ENCODE results near the gene DCAF5.

DCAF5 gene

GRCh38 chr14:69142101-69142500, 10.8 kb downstream of the DCAF5 start:
- DNase-seq = no peak

DNA sequence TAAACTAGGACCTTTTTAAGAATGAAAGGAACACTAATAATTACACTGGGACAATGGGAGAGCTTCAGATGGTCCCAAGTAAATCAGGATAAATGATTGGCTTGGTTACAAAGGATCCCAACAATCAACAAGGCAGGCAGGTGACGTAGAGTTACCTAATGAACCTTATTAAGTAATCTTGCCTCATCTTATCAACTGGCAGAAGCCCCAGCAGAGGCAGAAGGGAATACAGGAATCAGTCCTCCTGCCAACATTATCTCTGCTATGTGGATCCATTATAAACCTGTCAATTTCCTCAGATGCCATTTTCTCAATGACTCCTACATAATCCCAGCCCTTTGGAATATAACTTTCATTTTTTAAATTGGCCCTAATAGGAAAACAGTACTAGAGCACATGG, 11.4 kb downstream of the DCAF5 start:
- no peak for DNase-seq

DNA sequence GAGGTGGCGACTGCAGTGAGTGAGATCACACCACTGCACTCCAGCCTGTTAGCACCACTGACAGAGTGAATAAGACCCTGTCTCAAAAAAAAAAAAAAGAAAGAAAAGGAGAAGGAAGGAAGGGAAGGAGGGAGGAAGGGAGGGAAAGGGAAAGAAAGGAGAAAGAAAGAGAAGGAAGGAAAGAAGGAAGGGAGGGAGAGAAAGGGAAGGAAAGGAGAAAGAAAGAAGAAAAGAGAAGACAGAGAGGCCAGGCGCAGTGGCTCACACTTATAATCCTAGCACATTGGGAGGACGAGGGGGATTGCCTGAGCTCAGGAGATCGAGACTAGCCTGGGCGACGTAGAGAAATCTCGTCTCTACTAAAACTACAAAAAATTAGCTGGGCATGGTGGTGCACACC, 13.2 kb downstream of the DCAF5 start:
- DNase-seq = no peak

DNA sequence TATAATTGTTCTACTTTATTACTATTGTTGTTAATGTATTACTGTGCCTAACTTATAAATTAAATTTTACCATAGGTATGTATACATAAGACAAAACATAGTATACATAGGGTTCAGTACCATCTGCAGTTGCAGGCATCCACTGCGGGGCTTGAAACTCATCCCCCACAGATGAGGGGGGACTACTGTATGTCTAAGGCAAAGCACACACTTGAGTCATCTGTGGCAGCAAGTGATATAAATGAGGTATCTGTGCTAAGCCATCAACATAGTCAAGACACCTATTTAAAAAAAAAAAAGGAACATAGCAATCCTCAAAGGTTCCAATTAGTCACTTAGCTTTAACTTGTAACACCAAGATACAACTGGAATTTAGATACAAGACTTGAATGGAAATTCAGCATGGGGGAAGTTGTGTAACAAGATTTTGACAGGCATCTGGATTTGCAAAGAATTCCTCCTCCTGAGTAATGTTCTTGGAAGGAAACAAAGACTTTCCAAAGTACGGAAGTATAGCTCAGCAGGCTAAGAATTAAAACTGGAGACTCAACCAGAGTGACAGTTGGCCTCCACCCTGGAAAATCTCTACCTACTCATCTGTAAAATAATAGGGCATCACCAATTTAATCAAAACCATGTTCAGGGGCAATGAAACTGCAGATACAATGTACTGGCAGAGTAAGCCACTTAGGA, 14.9 kb downstream of the DCAF5 start:
- no peak for DNase-seq

DNA sequence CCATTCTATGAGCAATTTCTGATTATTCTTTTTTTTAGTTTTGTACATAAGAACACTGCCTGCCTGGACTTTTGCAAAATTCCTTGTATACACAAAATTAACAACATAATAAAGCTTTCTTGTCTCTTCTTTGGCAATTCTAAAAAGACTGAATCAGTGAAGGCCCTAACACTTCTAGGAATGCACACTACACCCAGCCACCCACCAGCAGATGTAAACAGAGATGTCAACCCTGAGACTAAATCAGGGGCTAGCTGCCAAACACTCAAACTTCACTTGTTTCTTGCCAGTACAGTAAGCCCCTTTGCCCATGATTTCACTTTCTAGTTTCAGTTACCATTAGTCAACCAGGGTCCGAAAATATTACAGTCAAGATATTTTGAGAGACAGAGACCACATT, 15.5 kb downstream of the DCAF5 start:
- DNase-seq = no peak

DNA sequence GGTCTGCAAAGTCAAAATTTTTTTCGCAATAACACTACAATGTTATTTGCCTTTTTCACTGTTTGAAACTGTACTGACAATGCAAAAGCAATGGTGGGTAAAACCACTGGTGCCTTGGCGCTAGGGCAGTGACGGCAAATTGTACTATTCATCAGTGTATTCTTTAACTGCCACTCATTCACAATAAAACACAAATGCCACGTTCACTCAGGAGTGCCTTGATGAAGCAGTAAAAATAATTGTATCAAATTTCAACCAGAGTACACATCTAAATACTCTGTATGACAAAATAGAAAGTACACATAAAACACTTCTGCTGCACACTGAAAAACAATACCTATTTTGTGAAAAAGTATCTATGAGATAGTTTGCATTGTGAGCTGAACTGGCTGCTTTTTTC, 17.8 kb downstream of the DCAF5 start:
- peak; percentile 68 for DNase-seq

DNA sequence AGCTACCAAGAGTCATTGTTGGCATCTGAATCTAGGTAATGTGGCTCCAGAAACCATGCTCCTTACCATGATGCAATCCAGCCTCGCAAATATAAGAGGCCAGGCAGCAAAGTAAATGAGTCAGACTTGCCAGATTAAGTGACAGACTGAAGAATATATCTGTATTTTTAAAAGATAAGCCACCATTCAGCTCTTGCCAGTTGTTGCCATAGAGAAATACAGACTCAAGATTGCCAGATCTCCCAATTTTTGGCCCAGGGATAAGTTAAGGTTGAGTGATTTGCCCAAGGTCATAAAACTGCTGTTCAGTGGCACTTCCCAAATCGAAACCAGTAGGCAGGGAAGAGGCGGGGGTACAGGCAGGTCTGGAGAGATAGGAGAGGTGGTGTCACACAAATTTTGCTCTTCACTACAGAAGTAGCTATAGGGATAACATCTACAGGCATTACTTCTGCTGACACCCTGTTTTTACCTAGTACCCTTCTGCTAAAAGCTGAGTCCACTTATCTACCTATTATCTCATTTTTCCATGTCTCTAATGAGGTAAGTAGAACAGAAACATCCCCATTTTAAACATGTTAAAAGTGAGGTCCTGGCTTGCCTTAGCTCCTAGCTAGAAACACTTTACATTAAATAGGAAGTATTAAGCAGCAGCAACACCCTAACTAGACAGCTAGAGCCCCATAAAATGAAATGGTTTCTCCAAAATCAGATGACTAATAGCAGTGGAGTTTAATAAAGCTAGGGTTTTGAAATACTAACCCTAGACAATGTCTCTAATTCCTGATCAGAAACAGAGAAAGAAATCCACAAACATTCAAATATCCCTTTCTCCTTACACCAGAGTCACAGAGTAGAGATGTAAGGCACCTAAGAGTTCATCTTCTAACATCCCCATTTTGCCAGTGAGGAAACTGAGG, 19.5 kb downstream of the DCAF5 start:
- DNase-seq = no peak

GRCh38 chr14:69132513-69133181, 20.3 kb downstream of the DCAF5 start:
- no peak for DNase-seq

DNA sequence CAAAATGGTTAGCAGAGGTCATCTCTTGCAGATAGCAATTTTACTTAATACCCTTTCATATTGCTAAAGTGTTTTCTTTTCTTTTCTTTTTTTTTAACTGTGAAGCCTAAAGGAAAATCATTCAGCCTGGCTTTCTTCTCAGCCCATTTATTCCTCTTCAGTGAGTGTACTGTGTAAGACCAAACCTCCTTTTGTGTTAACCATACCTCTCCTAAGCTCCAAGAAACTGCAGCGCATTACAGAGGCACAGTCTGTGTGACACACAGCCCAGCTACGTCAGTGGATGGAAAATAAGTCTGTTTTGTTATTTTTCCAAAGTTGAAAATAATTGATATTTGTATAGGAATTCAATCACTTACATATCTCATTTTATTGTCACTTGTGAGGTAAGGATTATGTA, 21.7 kb downstream of the DCAF5 start:
- no peak for DNase-seq

DNA sequence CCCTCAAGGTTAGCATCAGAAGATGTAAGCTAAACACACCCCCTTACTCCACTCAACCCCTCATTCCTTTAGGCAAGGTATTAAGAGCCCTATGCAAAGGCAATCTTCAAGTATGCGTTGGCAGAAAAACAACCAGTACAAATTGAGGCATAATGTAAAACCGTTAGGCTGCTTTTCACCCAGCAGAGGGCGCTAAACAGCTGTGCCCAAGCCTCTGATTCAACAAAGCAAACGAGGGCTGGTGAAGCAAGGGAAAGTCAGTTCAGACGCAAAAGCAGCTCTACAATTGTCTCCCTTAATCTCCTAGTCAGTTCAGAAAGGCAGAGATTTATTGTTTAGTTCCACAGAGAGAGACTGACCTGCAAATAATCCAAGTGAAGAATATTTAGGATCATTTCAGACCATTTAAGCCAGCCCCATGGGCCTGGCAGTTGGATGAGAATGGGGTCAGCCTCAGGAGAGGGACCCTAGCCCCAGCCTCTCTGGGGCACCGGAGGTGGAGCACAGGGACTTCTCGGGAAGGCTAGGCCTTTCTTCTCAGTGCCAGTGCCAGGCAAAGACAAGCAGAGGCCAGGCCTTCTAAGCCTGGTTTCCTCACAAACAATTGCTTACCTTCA, 23.5 kb downstream of the DCAF5 start:
- DNase-seq = peak; percentile 51

DNA sequence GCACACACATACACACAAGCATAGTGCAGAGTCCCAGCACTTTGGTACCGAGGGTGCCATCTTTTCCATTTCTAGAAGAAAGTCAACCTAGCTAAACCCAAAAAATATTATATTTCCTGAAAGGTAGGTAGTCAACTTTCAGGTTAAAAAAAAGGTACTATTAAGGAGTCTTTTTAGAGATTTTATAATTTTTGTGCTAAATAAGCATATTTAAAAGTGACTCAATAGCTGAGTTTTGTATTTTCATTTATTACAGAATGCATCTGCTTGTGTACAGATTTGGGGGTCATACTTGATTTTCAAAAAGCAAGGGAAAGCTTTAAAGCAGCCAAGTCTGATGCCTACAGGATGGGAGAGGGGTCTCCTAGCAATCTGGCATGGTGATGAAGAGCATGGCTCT, 34.6 kb downstream of the DCAF5 start:
- DNase-seq = no peak

DNA sequence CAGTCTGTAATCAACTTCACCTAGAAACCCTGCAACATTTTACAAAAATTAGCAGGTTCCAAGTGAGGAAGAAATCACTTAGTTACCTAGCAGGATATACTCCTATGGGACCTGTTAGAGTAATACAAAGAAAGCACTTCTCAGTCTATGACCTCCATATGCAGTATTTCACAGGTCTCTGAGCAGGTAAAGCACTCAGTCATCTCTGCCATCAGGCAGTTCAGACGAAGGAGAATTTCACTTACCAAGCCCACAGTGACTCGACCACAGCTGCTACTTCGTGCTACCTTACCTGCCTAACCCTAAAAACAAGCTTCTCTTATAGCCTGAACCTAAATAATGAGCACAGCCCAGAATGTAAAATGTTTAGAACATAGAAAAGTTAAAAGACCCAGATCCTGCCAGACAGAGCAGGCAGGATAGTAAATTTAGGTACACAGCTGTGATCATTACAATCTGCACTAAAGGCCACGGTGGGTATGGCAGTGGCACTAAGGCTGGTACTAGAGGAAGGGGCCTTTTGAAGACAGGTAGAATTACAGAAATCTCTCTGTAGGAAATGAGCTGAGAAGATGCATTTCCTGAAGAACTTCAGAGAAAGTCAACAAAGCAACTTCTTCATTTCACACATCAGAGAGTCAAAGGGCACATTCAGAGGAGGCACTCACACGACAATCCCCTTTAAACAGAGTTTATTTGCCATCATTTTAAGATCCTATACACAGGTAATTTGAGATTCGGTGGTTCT, 35.7 kb downstream of the DCAF5 start:
- DNase-seq = no peak

- DNase-seq = no peak
Measured at GRCh38 chr14:69115407-69116185, 37.3 kb downstream of the DCAF5 start.

DNA sequence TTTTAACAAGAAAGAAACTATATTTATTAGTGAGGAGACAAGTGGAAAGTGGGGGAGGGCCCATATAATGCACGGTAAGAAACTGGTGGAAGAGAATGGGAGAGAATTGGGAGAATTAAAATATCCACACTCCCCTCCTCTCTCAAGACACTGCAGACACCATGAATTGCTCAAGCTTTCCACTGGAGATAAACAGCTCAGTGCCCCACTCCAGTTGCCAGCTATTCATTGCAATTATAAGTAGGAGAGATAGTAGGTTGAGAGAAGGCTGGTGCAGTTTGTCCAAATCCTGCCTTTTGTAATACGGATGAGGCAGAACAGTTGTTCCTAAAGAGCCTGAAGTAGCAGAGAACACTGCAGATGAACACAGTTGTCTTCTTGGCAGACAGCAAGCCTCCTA, 38.2 kb downstream of the DCAF5 start:
- no peak for DNase-seq

- no peak for DNase-seq
Measured at GRCh38 chr14:69108358-69108757, 44.6 kb downstream of the DCAF5 start.

DNA sequence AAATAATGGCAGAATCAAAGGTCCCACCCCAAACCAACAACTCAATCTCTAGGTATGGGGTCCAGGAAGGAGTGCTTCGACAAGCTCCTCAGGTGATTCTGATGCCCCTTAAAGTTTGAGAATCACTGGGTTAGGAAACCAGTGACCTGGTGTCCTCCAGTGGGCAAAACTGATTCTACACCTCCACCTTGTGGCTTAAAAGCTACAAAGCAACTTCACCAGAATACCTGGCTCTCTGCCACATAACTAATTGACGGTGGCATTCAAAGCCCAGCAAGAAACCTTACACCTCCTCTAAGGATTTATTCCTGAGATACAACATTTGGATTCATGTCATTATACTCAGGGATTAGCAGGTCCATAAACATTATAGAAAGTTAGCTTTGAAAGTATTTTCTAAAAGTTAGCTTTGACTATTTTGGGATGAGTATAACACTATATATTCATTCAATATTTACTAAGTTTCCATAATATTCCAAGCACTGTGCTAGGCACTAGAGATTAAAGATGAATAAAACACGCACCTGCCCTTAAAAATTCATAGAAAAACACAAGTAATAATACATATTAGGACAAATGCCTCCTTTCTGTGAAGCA, 45.4 kb downstream of the DCAF5 start:
- DNase-seq = peak; percentile 40

- no peak for DNase-seq
Measured at GRCh38 chr14:69106451-69106850, 46.5 kb downstream of the DCAF5 start.

DNA sequence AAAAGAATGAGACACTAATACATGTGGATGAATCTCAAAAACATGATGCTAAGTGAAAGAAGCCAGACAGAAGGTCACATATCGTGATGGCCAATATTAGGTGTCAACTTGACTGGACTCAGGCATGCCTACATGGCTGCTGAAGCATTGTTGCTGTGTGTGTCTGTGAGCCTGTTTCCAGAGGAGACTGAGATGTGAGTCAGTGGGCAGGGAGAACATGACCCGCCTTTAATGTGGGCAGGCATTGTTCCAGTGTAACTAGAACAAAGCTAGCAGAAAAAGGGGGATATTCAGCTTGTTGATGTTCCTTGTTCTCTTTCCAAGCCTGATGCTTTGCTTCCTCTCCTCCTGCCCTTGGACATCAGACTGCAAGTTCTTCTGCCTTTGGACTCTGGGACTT, 47.6 kb downstream of the DCAF5 start:
- no peak for DNase-seq

- no peak for DNase-seq
Measured at GRCh38 chr14:69101331-69101826, 51.5 kb downstream of the DCAF5 start.

DNA sequence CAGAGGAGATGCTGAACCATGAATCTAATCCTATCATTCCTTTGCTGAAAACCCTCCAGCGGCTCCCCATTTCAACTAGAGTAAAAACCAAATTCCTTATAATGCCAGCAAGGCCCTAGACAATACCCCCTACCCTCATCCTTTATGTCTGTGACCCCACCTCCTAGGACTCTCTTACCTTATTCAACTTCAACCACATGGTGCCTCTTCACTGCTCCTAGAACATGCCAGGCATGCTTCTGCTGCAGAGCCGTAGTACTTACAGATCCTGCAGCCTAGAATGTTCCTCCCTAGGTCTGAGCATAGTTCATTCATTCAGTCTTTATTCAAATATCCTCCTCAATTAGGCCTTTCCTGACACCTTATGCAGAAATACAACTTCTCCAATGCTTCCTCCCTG, 54.9 kb downstream of the DCAF5 start:
- no peak for DNase-seq
